ENCODE measurements around the gene PFKL. TPM values are rescaled to one million over a fixed set of nuclear protein-coding genes. Genes with fewer than 3 reads are reported as not detected.

The PFKL gene
- total RNA-seq, 4 donors from 2014 or later: 94.6 to 155 (median 141) TPM

DNA sequence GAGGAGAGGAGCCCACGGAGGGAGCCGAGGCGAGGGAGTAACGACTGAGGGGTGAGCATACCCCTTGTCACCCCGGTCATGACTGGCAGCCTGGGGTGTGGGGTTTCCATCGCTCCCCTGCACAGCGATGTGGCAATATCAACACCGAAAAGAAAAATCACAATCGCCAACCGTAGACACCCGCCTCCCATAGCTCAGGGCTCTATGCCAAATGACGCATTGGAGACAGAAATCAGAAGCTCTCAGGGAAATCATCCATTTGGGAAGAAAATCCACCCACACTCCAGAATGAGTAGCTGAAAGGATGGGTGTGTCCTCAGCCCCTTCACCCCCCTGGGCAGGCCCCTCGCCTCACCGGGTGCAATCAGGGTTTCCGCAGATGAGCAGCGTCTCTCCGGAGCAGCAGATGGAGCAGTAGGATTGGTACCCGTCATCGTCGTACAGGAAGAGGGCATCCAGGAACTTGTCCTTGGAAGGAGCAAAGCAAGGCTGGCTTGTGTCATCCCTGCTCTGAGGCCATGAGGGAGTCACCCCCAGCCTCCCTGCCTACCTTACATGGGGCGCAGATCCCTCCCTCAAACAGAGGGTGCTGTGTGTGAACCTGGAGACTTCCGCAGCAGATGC lies 40.7 kb upstream of the PFKL start:
- H3K27me3 ChIP-seq: no peaks in the 10 kb centered on the region
- 77 to 80% methylated on average over 22 of the region's 22 CpGs for WGBS, 2 donors

DNA sequence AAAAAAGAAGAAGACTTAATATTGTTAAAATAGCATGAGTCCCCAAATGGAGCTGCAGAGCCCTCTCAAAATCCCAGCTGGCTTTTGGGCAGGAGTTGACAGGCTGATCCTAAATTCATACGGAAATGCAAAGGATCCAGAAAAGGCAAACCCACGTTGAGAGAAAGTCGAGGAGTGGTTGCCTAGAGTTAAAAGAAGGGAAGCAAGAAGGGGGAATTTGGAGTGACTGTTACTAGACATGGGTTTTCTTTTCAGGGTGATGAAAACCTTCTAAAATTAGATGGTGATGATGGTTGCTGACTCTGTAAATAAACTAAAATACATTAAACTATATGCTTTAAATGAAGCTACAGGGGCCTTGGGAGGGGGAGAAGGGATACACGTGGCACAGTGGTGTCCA lies 39.8 kb upstream of the PFKL start:
- Histone ChIP-seq H3K36me3 (no peaks in the 10 kb centered on the region), H3K4me1 (no peaks in the 10 kb centered on the region), H3K9me3 (peaks cover 0 to 18% (median 0%) of the 10 kb centered on the region in 4 donors), H3K27me3 (no peaks in the 10 kb centered on the region), H3K27ac (no peak overlapping the region), H3K4me3 (no peak overlapping the region)
- TF ChIP-seq POLR2A (IDR thresholded peaks at IDR 0.05): no peak
- TF ChIP-seq, protein P1, sequence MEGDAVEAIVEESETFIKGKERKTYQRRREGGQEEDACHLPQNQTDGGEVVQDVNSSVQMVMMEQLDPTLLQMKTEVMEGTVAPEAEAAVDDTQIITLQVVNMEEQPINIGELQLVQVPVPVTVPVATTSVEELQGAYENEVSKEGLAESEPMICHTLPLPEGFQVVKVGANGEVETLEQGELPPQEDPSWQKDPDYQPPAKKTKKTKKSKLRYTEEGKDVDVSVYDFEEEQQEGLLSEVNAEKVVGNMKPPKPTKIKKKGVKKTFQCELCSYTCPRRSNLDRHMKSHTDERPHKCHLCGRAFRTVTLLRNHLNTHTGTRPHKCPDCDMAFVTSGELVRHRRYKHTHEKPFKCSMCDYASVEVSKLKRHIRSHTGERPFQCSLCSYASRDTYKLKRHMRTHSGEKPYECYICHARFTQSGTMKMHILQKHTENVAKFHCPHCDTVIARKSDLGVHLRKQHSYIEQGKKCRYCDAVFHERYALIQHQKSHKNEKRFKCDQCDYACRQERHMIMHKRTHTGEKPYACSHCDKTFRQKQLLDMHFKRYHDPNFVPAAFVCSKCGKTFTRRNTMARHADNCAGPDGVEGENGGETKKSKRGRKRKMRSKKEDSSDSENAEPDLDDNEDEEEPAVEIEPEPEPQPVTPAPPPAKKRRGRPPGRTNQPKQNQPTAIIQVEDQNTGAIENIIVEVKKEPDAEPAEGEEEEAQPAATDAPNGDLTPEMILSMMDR (IDR thresholded peaks at IDR 0.05): no peak
- DNase-seq (ENCODE audit: low spot score in 2 of 2): no peak
- 62 to 73% methylated on average over 4 of the region's 4 CpGs for WGBS, 2 donors

More for the DNA sequence above, 40.7 kb upstream of the PFKL start:
- Histone ChIP-seq H3K27ac (no peak overlapping the region), H3K4me1 (no peaks in the 10 kb centered on the region), H3K4me3 (no peak overlapping the region), H3K9me3 (peaks cover 0 to 18% (median 0%) of the 10 kb centered on the region in 4 donors), H3K36me3 (no peaks in the 10 kb centered on the region)
- no peak for TF ChIP-seq EP300 (IDR thresholded peaks at IDR 0.05)
- TF ChIP-seq, protein P1 (IDR thresholded peaks at IDR 0.05): no peak
- TF ChIP-seq POLR2A (IDR thresholded peaks at IDR 0.05): no peak
- DNase-seq (ENCODE audit: low spot score in 2 of 2): no peak

DNA sequence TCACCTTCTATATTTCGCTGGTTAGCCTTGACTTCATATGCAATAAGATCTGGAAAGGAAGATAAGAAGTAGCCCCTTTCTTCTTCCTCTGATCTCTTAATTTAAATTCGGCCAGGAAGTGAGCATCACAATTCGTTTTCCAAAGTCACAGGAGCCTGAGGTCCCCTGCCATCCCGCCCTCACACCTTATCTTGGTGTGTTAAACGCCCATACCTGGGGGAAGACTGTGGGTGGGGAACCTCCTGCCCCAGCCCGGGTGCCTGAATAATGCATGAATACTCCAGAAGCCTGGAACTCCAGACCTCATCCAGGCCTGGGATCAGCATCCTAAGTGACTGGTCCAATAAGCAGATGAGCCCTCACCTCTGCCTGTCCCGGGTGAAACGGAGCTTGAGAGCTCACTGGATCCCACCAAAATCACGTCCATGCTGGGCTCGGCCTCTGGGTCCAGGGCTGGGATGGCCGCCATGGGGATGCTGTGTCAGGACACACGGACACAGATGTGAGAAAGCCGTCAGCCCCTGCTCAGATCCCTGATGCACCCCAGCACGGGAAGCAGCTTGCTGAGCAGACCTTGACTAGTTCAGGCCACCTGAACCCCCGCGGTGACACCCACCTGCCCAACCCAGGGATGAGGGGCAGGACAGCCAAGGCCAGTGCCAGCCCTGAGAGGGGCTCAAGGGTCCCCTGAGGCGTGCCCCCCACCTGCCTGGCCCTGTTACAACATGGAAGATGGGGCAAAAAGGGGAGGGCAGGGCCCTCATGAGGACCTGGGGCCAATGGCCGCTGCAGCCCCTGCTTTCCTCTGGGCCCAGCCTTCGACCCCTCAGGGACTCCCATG lies 38.8 kb upstream of the PFKL start:
- 77 to 84% methylated on average over 6 to 19 of the region's 19 CpGs for WGBS, 2 donors
- Histone ChIP-seq H3K4me3 (no peak overlapping the region), H3K36me3 (no peaks in the 10 kb centered on the region), H3K27me3 (no peaks in the 10 kb centered on the region), H3K27ac (no peak overlapping the region), H3K9me3 (peaks cover 0 to 18% (median 0%) of the 10 kb centered on the region in 4 donors), H3K4me1 (no peaks in the 10 kb centered on the region)
- TF ChIP-seq, protein P1 (IDR thresholded peaks at IDR 0.05): no peak
- TF ChIP-seq EP300 (IDR thresholded peaks at IDR 0.05) (no peak), POLR2A (IDR thresholded peaks at IDR 0.05) (no peak)
- no peak for DNase-seq (ENCODE audit: low spot score in 2 of 2)

DNA sequence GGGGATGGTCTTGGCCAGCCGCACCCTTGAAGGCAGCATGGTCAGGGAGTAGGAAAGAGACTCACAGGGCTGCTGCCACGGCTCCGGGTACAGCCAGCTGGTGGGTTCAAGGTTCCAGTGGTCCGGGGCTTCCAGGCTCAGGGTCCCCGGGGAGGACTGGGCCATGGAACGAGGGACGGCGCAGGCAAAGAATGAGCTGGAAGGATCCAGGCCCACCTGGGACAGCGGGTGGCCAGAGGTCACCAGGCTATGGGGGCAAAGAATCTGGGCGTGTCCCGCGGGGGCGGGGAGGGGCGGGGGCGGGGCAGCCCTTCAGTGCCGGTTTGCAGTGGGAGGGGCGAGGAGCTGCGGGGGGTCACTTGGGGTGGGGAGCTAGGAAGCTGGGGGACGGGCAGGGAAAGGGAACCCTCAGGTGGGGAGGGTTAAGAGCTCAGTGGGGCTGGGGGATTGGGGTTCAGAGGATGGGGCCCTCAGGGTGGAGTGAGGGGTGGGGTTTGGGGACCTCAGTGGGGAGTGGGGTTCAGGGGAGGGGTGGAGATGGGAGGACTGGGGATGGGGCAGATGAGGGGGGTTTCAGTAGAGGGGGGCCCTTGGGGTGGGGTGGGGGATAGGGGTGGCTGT lies 38.1 kb upstream of the PFKL start, which contains the start of gene DNMT3L:
Gene DNMT3L (minus strand): TSS at position 223 of the 621 bp plus-strand sequence. CDS start 638 bp downstream, outside the sequence.
- no peak within 1 kb of the TSS for H3K4me3 ChIP-seq
- 75 to 77% methylated on average over 19 of the region's 19 CpGs for WGBS, 2 donors

More for the DNA sequence above, 38.1 kb upstream of the PFKL start, which contains the start of gene DNMT3L:
- Histone ChIP-seq H3K27ac (no peak within 1 kb of the TSS), H3K36me3 (no peaks in the 10 kb centered on the region), H3K4me1 (no peaks in the 10 kb centered on the region), H3K27me3 (no peaks in the 10 kb centered on the region), H3K9me3 (peaks cover 0 to 18% (median 0%) of the 10 kb centered on the region in 4 donors)
- no peak for DNase-seq (ENCODE audit: low spot score in 2 of 2)
- TF ChIP-seq POLR2A (IDR thresholded peaks at IDR 0.05): no peak
- TF ChIP-seq EP300 (IDR thresholded peaks at IDR 0.05): no peak
- TF ChIP-seq, protein P1 (IDR thresholded peaks at IDR 0.05): no peak

Measured in tibial nerve (tissue), 4 donors.